DMS79 treated with DMSO at 0.1 percent for 48 hours (cell line): ENCODE measurements around the gene EFS.

Experiments
- DNase-seq: peaks from one replicate; lab custom pipeline; 2025; lab: John Stamatoyannopoulos, UW

The EFS gene

GRCh38 chr14:23379366-23380196, 14.6 kb upstream of the EFS start:
- peak; percentile 69 for DNase-seq

DNA sequence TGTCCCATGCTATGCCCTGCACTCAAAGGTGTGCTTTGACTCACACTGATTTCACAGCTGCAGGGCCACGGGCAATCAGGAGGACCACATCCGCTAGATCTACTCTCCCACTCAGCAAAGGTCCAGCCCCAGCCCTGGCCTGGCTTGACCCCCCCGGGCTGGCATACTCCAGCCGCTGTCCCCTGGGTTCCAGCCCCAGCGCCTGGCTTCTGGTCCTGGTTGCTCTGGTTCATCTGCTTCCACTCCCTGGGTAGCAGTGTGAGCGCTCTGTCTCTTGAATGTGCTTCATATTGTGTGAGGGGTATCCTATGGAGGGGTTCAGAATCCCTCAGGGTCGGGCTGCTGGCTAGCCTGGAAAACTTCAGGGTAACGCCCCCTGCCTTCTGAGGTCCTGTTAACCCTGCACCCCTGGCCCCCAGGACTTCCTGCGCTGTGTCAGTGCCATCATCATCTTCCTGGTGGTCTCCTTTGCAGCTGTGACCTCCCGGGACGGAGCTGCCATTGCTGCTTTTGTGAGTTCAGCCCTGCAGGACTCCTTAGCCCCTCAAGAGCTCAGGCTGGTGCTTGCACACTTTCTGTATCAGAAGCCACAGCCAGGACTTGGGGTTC, 13.7 kb upstream of the EFS start:
- no peak for DNase-seq

GRCh38 chr14:23377573-23378563, 12.9 kb upstream of the EFS start:
- DNase-seq: no peak

DNA sequence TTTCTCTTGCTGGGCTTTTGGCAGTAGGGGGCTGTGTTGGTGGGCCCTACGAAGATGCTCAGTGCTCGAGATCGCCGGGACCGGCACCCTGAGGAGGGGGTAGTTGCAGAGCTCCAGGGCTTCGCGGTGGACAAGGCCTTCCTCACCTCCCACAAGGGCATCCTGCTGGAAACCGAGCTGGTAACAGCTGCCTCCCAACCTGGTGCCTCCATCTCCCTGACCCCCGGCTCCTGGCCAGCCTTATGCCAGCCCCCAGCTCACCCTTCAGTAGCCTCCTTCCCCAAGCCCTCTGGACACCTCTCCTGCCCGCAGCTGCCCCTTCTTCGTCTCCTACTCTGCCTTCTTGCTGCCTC, 12.2 kb upstream of the EFS start:
- DNase-seq: no peak

DNA sequence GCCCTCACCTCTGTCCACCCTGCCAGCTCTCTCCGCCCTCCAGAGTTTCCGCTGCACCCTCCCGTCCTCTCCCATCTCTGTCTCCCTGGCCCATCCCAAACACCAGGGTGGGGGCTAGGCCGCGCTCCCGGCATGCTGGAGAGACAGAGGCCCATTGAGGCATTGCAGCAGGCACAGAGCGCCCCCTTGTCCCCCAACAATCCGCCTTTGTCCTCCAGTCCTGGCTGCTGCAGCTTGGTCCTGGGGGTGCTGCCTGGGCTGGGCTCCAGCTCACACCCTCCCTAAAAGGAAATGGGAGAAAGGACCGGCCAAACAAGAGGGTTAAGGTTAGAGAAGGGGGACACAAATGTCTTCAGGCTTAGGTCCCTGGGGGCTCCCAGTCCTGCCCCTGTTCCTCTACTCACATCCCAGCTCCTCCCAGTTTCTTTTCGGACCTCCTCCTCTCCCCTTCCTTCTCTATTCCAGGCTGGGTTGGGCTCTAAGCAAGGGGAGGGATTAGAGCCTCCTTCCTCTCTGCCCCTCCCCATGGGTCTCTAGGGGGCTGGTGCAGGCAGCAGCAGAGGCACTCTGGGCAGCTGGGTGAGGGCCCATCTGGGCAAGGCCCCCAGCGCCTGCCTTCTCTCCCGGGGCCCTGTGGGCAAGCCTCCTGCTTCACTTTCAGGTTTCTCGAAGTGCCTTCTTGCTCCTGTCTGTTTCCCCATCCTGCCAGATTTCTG, 11.7 kb upstream of the EFS start, which contains the start of gene CMTM5:
TSS of gene CMTM5 (plus strand) at position 565 of the 716 bp plus-strand sequence. CDS start 206 bp downstream, outside the sequence.
- no peak for DNase-seq

- no peak for DNase-seq
Measured at GRCh38 chr14:23375527-23376251, 10.7 kb upstream of the EFS start.

GRCh38 chr14:23373041-23373440, 8.1 kb upstream of the EFS start:
- no peak for DNase-seq

DNA sequence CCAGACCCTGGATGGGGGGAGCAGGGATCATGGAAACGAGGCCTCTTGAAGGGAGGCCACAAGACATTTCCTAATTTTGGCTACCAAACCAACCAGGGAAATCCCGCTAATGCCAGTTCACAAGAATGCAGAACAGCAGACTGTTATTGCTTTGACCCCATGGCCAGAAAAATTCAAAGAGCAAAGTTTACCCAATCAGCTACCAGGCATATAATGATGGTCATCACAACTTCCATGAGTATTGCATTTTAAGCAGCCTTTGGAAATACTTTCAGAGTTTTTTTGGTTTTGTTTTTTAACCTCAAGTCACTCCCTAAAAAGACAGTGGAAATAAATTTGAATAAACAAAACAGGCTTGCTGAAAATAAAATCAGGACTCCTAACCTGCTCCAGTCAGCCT, 7.5 kb upstream of the EFS start, which contains the start of gene IL25:
TSS of gene IL25 (plus strand) at position 301 of the 400 bp plus-strand sequence.
- DNase-seq: no peak

GRCh38 chr14:23371865-23372264, 6.9 kb upstream of the EFS start:
- no peak for DNase-seq

GRCh38 chr14:23370221-23370620, 5.2 kb upstream of the EFS start:
- no peak for DNase-seq

DNA sequence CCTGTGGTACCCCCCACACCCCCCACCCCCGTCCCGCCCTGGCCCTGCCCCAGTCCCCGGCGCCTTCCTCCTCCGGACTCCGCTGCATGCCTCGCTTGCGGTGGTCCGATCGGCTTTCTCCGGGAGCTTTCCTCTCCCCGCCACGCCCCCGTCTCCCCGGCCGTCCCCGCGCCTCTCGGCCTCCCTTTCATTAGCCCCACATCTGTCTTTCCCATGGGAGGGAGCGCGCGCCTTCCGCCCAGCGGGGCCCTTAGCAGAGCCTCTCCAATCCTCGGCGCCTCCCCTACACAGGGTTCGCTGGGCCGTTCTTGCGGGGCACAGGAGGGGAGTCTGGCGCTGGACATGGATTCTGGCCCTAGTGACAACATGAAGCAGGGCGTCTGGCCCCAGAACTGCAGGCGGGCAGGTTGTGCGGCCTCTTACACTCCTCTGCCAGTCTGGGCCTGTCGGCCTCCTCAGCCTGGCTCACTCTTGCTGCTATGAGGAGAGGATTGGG, 1.5 kb upstream of the EFS start:
- DNase-seq: peak; percentile 94

GRCh38 chr14:23365732-23366425, 907 bp upstream of the EFS start:
- peak; percentile 94 for DNase-seq

GRCh38 chr14:23364164-23365035, 572 bp downstream of the EFS start:
- peak; percentile 97 for DNase-seq

- no peak for DNase-seq
Measured at GRCh38 chr14:23362200-23362599, 2.8 kb downstream of the EFS start.

GRCh38 chr14:23361763-23362162, 3.2 kb downstream of the EFS start:
- no peak for DNase-seq

GRCh38 chr14:23361320-23361719, 3.7 kb downstream of the EFS start:
- no peak for DNase-seq

- DNase-seq: no peak
Measured at GRCh38 chr14:23360496-23360895, 4.5 kb downstream of the EFS start.

DNA sequence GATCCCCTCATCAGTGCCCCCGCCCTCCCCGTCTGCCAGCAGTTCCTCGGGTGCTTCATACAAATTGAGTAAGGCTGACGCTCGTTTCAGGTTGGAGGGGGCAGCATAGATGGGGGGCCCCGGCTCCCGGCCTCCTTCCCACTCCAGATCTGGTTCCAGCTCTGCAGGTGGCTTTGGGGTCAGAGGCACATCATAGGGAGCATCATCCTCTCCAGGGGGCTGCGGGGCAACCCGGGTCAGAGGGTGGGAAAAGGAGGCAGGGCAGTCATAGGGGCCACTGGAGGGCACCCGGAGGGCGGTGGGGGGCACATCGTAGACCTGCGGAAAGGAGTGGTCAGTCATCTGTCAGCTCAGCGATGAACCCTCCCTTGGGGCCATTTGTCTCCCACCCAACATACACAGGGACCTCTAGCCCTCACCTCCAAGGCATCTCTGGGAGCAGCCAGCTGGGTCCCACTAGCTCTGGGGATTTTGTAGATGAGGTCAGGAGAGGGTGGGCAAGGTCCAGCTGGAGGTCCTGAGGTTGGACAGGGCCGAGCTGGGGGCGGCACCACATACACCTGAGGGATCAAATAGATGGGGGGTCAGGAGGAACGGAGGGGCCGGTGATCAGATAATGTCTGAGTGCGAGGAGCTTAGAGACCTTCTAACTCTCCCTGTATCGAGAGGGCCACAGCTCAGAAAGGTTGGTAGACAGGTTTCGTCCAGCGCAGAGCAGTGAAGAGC, 5.1 kb downstream of the EFS start:
- no peak for DNase-seq
